Choroid plexus epithelial cell (primary cell): ENCODE measurements around the gene ZSWIM8.

Experiments
- DNase-seq: peaks from one replicate; pipeline ENCODE4 v3.0.0-alpha.2; 2010; ENCODE audit warnings: low read depth
- H3K4me3 ChIP-seq: 2 replicates; pipeline ENCODE4 v1.5.1; 2011; ENCODE audit warnings: low read depth, mild to moderate bottlenecking, control low read depth, low read length, moderate library complexity
- TF ChIP-seq, protein P1 (sequence below): conservative IDR thresholded peaks from 2 replicates; pipeline ENCODE4 v1.5.1; 2011; ENCODE audit warnings: low read depth, mild to moderate bottlenecking, control low read depth, inconsistent platforms, low read length, moderate library complexity

Gene ZSWIM8

GRCh38 chr10:73803680-73804286 is 18.4 kb downstream of the ZSWIM8 start:
- H3K4me3 ChIP-seq, result no peak overlapping the region
- TF ChIP-seq, protein P1, sequence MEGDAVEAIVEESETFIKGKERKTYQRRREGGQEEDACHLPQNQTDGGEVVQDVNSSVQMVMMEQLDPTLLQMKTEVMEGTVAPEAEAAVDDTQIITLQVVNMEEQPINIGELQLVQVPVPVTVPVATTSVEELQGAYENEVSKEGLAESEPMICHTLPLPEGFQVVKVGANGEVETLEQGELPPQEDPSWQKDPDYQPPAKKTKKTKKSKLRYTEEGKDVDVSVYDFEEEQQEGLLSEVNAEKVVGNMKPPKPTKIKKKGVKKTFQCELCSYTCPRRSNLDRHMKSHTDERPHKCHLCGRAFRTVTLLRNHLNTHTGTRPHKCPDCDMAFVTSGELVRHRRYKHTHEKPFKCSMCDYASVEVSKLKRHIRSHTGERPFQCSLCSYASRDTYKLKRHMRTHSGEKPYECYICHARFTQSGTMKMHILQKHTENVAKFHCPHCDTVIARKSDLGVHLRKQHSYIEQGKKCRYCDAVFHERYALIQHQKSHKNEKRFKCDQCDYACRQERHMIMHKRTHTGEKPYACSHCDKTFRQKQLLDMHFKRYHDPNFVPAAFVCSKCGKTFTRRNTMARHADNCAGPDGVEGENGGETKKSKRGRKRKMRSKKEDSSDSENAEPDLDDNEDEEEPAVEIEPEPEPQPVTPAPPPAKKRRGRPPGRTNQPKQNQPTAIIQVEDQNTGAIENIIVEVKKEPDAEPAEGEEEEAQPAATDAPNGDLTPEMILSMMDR, result no peak
- DNase-seq, result peak; percentile 37

GRCh38 chr10:73806176-73806950 is 21.0 kb downstream of the ZSWIM8 start:
- H3K4me3 ChIP-seq, result no peak overlapping the region
- TF ChIP-seq, protein P1, result no peak
- DNase-seq, result no peak

DNA sequence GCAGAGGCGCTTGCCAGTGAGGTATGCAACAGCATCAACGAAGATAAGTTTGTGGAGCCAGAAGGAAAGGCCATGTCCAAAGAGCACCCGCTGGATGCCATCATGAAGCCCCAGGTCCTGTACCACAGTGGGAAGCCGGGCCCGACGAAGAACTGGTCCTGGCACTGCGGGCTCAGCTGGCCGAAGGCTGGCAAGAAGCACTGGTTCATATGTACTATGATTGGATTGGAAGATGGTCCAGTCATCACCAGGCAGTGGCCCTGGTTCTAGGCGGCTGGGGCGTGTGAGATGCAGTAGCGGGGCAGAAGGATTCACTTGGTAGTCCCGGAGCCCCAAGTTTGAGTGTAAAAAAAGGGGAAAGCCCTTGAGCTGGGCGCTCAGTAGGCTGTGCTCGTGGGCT is 22.1 kb downstream of the ZSWIM8 start:
- no peak overlapping the region for H3K4me3 ChIP-seq
- no peak for DNase-seq
- TF ChIP-seq, protein P1, result no peak

DNA sequence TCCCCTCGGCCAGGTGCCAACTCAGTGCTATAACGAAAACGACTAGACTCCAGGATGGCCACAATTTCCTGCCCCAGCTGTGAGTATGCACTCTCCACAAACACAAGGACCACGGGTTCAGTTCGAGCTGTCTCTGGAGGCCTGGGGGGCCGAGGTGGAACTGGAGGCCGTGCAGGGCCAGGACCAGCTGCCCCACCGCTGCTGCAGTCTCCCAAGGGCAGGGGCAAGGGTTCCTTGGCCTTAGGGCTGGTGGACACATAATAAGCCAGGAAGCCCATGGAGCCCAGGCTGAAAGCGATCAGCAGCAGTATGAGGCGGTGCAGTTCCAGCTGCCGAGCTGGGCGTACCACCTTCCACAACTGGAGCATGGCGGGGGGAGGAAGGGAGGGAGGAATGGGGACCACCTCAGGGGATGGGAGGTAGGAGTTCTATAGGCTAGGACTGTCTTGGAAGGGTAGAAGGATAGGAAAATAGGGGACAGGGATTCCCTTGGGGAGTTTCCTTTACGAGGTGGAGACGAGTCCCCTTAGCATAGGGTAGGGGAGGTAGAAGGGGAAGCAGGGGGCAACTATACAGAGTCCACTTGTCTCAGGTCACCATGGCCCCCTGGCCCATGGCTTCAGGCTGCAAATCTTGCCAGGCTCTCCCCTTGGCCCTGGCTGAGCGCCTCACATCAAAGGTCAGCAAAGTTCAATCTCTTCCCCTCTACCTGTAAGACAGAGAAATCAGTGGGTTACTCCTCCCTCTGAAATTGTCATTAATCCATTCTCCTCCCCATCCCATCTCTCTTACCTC is 22.8 kb downstream of the ZSWIM8 start:
- TF ChIP-seq, protein P1, result no peak
- DNase-seq, result no peak

GRCh38 chr10:73809061-73809818 is 23.8 kb downstream of the ZSWIM8 start:
- no peak for DNase-seq
- H3K4me3 ChIP-seq, result no peak overlapping the region
- TF ChIP-seq, protein P1, result no peak

More for the DNA sequence above, 22.8 kb downstream of the ZSWIM8 start:
- H3K4me3 ChIP-seq, result no peak overlapping the region

GRCh38 chr10:73810358-73810734 is 24.9 kb downstream of the ZSWIM8 start:
- TF ChIP-seq, protein P1, result no peak
- no peak for DNase-seq
- peak overlapping the region; percentile 80 for H3K4me3 ChIP-seq
